ENCODE measurements around the gene CCDC3. TPM values are rescaled to one million over a fixed set of nuclear protein-coding genes. Genes with fewer than 3 reads are reported as not detected.

The CCDC3 gene
- polyA plus RNA-seq, 1 of the 3 experiments (the other 2 are of a cell fraction), result 0.02 TPM

- H3K27me3 ChIP-seq (ENCODE audit: insufficient read depth), result no peaks in the 10 kb centered on the region; the same call in 1 of the 2 replicates
- H3K4me2 ChIP-seq, result no peak overlapping the region
- H3K79me2 ChIP-seq (ENCODE audit: insufficient read depth), result no peaks in the 10 kb centered on the region
- no peak overlapping the region for H3K27ac ChIP-seq (ENCODE audit: low read depth in 2 of 2, low read length in 1 of 2)
- no peaks in the 10 kb centered on the region for H3K9me2 ChIP-seq
- no peak overlapping the region for H3K4me3 ChIP-seq (ENCODE audit: low read depth in 2 of 2, low read length in 1 of 2)
- no peaks in the 10 kb centered on the region for H4K20me1 ChIP-seq (ENCODE audit: insufficient read depth)
- no peaks in the 10 kb centered on the region for H3K36me3 ChIP-seq (replicated peaks in 1 of 2; ENCODE audit: control insufficient read depth in 1 of 2, insufficient read depth in 2 of 2, low read length in 1 of 2)
- TF ChIP-seq NRF1 (IDR thresholded peaks at IDR 0.05; ENCODE audit: low read depth, low read length), result no peak
- TF ChIP-seq USF2 (IDR thresholded peaks at IDR 0.05; ENCODE audit: borderline replicate concordance, low read depth, low read length), result no peak
- TF ChIP-seq RXRA (IDR thresholded peaks at IDR 0.05; ENCODE audit: borderline replicate concordance, low read depth), result no peak
- no peak for TF ChIP-seq TCF12 (IDR thresholded peaks at IDR 0.05)
- TF ChIP-seq PBX3 (IDR thresholded peaks at IDR 0.05), result no peak
- no peak for TF ChIP-seq RFX5 (IDR thresholded peaks at IDR 0.05; ENCODE audit: low read length)
- TF ChIP-seq GABPA (IDR thresholded peaks at IDR 0.05; ENCODE audit: low read depth), result no peak
- no peak for TF ChIP-seq IRF3 (IDR thresholded peaks at IDR 0.05; ENCODE audit: low read depth, low read length)
- no peak for TF ChIP-seq REST (IDR thresholded peaks at IDR 0.05; ENCODE audit: low read depth, low read length)
- no peak for TF ChIP-seq TAF1 (IDR thresholded peaks at IDR 0.05; ENCODE audit: borderline replicate concordance, low read depth, low read length)
- no peak for TF ChIP-seq JUND (IDR thresholded peaks at IDR 0.05)
- no peak for TF ChIP-seq CTCF (IDR thresholded peaks at IDR 0.05)
- no peaks in the 10 kb centered on the region for H3K9me3 ChIP-seq
- ChIA-PET CTCF (interaction anchor here (1.2 kb wide), 1 partner anchor 12 kb away, joined by 4 read pairs; no protein-coding TSS in a partner anchor), POLR2A (no interaction called here)
- no peaks in the 10 kb centered on the region for H3F3A ChIP-seq (replicated peaks; ENCODE audit: insufficient read depth)
- no peak overlapping the region for H3K9ac ChIP-seq
- WGBS (ENCODE audit: low lambda C conversion rate), result 14% methylated on average over 1 of the region's 5 CpGs
- H3K4me1 ChIP-seq (ENCODE audit: control insufficient read depth in 1 of 2, insufficient read depth in 2 of 2, low read depth in 1 of 2, low read length in 1 of 2), result peaks cover 0 to 10% of the 10 kb centered on the region in 2 experiments; a peak in 2 of 4 replicates
- DNase-seq, result no peak
- no peak overlapping the region for H2AFZ ChIP-seq (ENCODE audit: low read depth)
Measured at GRCh38 chr10:12975906-12976305, 25.6 kb downstream of the CCDC3 start.

Measured in SK-N-SH (cell line).